ENCODE measurements around the gene IL10RB.

- TF ChIP-seq, protein P1, sequence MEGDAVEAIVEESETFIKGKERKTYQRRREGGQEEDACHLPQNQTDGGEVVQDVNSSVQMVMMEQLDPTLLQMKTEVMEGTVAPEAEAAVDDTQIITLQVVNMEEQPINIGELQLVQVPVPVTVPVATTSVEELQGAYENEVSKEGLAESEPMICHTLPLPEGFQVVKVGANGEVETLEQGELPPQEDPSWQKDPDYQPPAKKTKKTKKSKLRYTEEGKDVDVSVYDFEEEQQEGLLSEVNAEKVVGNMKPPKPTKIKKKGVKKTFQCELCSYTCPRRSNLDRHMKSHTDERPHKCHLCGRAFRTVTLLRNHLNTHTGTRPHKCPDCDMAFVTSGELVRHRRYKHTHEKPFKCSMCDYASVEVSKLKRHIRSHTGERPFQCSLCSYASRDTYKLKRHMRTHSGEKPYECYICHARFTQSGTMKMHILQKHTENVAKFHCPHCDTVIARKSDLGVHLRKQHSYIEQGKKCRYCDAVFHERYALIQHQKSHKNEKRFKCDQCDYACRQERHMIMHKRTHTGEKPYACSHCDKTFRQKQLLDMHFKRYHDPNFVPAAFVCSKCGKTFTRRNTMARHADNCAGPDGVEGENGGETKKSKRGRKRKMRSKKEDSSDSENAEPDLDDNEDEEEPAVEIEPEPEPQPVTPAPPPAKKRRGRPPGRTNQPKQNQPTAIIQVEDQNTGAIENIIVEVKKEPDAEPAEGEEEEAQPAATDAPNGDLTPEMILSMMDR (IDR thresholded peaks at IDR 0.05) = no peak
- no peak for TF ChIP-seq POLR2AphosphoS5 (IDR thresholded peaks at IDR 0.05)
- TF ChIP-seq POLR2A (IDR thresholded peaks at IDR 0.05) = no peak
Observed at GRCh38 chr21:33273044-33273443, 6.9 kb downstream of the IL10RB start.
